Loucy (cell line): ENCODE results near the gene PRR20G.

Experiments used
- EZH2phosphoT487 ChIP-seq: fragments of 200-600 bp; IDR thresholded peaks from 2 replicates; pipeline ENCODE4 v1.6.1; 2018; ENCODE audit warnings: antibody characterized with exemption, mild to moderate bottlenecking, moderate library complexity, borderline replicate concordance
- TF ChIP-seq, protein P1 (sequence below): fragments of 200-600 bp; sonication (generic); conservative IDR thresholded peaks from 2 replicates; pipeline ENCODE4 v1.5.1; 2014; ENCODE audit warnings: mild to moderate bottlenecking, antibody characterized with exemption, low read length

DNA sequence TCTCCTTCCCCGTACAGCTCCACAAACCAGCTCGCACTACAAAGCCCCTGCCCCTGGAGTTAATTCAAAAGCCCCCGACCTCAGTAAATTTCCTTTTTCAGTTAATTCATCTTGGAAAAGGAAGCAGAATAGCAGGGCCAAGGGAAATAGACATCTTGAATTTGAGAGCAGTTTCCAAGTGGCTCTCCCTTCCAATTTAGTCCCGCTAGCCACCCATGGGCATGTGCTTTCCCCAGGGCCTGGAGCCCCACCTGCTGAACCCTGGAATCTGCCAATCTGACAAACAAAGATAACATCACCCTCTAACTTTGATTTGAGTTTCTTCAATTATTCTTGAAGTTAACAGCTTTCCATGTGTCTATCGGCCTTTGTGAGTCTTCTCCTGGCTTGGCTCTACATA is 31.7 kb downstream of the PRR20G start:
- TF ChIP-seq, protein P1, sequence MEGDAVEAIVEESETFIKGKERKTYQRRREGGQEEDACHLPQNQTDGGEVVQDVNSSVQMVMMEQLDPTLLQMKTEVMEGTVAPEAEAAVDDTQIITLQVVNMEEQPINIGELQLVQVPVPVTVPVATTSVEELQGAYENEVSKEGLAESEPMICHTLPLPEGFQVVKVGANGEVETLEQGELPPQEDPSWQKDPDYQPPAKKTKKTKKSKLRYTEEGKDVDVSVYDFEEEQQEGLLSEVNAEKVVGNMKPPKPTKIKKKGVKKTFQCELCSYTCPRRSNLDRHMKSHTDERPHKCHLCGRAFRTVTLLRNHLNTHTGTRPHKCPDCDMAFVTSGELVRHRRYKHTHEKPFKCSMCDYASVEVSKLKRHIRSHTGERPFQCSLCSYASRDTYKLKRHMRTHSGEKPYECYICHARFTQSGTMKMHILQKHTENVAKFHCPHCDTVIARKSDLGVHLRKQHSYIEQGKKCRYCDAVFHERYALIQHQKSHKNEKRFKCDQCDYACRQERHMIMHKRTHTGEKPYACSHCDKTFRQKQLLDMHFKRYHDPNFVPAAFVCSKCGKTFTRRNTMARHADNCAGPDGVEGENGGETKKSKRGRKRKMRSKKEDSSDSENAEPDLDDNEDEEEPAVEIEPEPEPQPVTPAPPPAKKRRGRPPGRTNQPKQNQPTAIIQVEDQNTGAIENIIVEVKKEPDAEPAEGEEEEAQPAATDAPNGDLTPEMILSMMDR: no peak
- TF ChIP-seq EZH2phosphoT487: no peak
